Mesendoderm (in vitro differentiated cells): ENCODE data around the gene ARHGAP15.

Experiments
- DNase-seq: peaks from one replicate; pipeline ENCODE4 v3.0.0; 2013
- H2AK5ac ChIP-seq: 2 replicates; pipeline ENCODE4 v1.6.1; 2013; ENCODE audit warnings: low read length, inconsistent platforms
- H2BK120ac ChIP-seq: 2 replicates; pipeline ENCODE4 v1.6.1; 2013; ENCODE audit warnings: low read depth, mild to moderate bottlenecking, low read length, moderate library complexity, mixed read lengths
- H2BK15ac ChIP-seq: replicated peaks from 2 replicates; pipeline ENCODE4 v1.6.1; 2013; ENCODE audit warnings: low read depth, mild to moderate bottlenecking, moderate library complexity
- H2BK5ac ChIP-seq: 2 replicates; pipeline ENCODE4 v1.6.1; 2013; ENCODE audit warnings: low read length, inconsistent platforms
- H3K18ac ChIP-seq: 2 replicates; pipeline ENCODE4 v1.6.1; 2013; ENCODE audit warnings: mild to moderate bottlenecking, low read length, mixed read lengths
- H3K23ac ChIP-seq: one replicate; pipeline ENCODE4 v1.6.1; 2013; ENCODE audit warnings: low read length
- H3K27ac ChIP-seq: 2 replicates; pipeline ENCODE4 v1.5.1; 2013; ENCODE audit warnings: low read depth, mild to moderate bottlenecking, inconsistent platforms, low read length, moderate library complexity
- H3K27me3 ChIP-seq: 2 replicates; pipeline ENCODE4 v1.6.1; 2013; ENCODE audit warnings: low read length, control low read depth, mild to moderate bottlenecking, inconsistent platforms; ENCODE audit not compliant: insufficient read depth, poor library complexity
- H3K36me3 ChIP-seq: 2 replicates; pipeline ENCODE4 v1.6.1; 2013; ENCODE audit warnings: low read length, inconsistent platforms; ENCODE audit not compliant: control insufficient read depth, insufficient read depth
- H3K4ac ChIP-seq: one replicate; pipeline ENCODE4 v1.6.1; 2013; ENCODE audit warnings: low read depth, mild to moderate bottlenecking, low read length, moderate library complexity
- H3K4me1 ChIP-seq: 2 replicates; pipeline ENCODE4 v1.6.1; 2013; ENCODE audit warnings: low read depth, low read length, inconsistent platforms; ENCODE audit not compliant: control insufficient read depth
- H3K4me2 ChIP-seq: 2 replicates; pipeline ENCODE4 v1.6.1; 2013; ENCODE audit warnings: low read length
- H3K4me3 ChIP-seq: 2 replicates; pipeline ENCODE4 v1.5.1; 2013; ENCODE audit warnings: mild to moderate bottlenecking, low read length
- H3K56ac ChIP-seq: one replicate; pipeline ENCODE4 v1.6.1; 2013; ENCODE audit warnings: low read length
- H3K79me1 ChIP-seq: 2 replicates; pipeline ENCODE4 v1.6.1; 2013; ENCODE audit warnings: low read length, inconsistent platforms
- H3K79me2 ChIP-seq: 2 replicates; pipeline ENCODE4 v1.6.1; 2013; ENCODE audit warnings: mild to moderate bottlenecking, low read length; ENCODE audit not compliant: control insufficient read depth, insufficient read depth
- H3K9ac ChIP-seq: 2 replicates; pipeline ENCODE4 v1.6.1; 2013; ENCODE audit warnings: low read length, inconsistent platforms
- H4K5ac ChIP-seq: one replicate; pipeline ENCODE4 v1.6.1; 2013; ENCODE audit warnings: low read length
- H4K8ac ChIP-seq: one replicate; pipeline ENCODE4 v1.6.1; 2013; ENCODE audit warnings: low read depth, mild to moderate bottlenecking, control low read depth, low read length, moderate library complexity
- WGBS: extraction: QIAGEN DNeasy Blood & Tissue Kit; methylation state at CpG from one replicate; pipeline ENCODE4 v1.1.7; 2013; ENCODE audit warnings: low lambda C conversion rate, missing lambda C conversion rate; ENCODE audit not compliant: insufficient coverage; ENCODE audit errors: extremely low coverage; 5-methylcytosine and 5-hydroxymethylcytosine counted together

The ARHGAP15 gene

GRCh38 chr2:143356336-143356735 lies 227.1 kb downstream of the ARHGAP15 start:
- no peak overlapping the region for H3K18ac ChIP-seq
- H2BK15ac ChIP-seq, result no peak overlapping the region
- no CpG with 5 or more reads among the region's 3 CpGs for WGBS

GRCh38 chr2:143356736-143357446 lies 227.7 kb downstream of the ARHGAP15 start:
- H3K4me2 ChIP-seq, result no peak overlapping the region
- no peaks in the 10 kb centered on the region for H3K4me1 ChIP-seq
- no peak overlapping the region for H3K4ac ChIP-seq
- H3K79me2 ChIP-seq, result no peaks in the 10 kb centered on the region
- no peak overlapping the region for H2BK120ac ChIP-seq
- H3K9ac ChIP-seq, result no peak overlapping the region
- no peak overlapping the region for H3K18ac ChIP-seq
- no peak overlapping the region for H3K4me3 ChIP-seq
- H3K23ac ChIP-seq, result no peak overlapping the region
- no peak for DNase-seq
- H4K8ac ChIP-seq, result no peak overlapping the region
- H2BK15ac ChIP-seq, result no peak overlapping the region
- H3K27ac ChIP-seq, result no peak overlapping the region
- H3K56ac ChIP-seq, result no peak overlapping the region
- WGBS, result no CpG with 5 or more reads among the region's 6 CpGs
- H3K36me3 ChIP-seq, result no peaks in the 10 kb centered on the region
- no peak overlapping the region for H2BK5ac ChIP-seq
- no peak overlapping the region for H4K5ac ChIP-seq
- H3K27me3 ChIP-seq, result no peaks in the 10 kb centered on the region
- no peak overlapping the region for H2AK5ac ChIP-seq
- no peaks in the 10 kb centered on the region for H3K79me1 ChIP-seq

More at GRCh38 chr2:143356336-143356735, 227.1 kb downstream of the ARHGAP15 start:
- Histone ChIP-seq H3K36me3 (no peaks in the 10 kb centered on the region), H3K23ac (no peak overlapping the region), H3K4me3 (no peak overlapping the region), H3K27ac (no peak overlapping the region), H3K56ac (no peak overlapping the region), H3K4ac (no peak overlapping the region), H4K5ac (no peak overlapping the region), H4K8ac (no peak overlapping the region), H3K79me1 (no peaks in the 10 kb centered on the region), H2BK120ac (no peak overlapping the region), H3K4me2 (no peak overlapping the region), H3K79me2 (no peaks in the 10 kb centered on the region), H3K9ac (no peak overlapping the region), H2BK5ac (no peak overlapping the region), H2AK5ac (no peak overlapping the region), H3K4me1 (no peaks in the 10 kb centered on the region), H3K27me3 (no peaks in the 10 kb centered on the region)
- no peak for DNase-seq

- no peaks in the 10 kb centered on the region for H3K79me1 ChIP-seq
- no peak overlapping the region for H3K4ac ChIP-seq
- WGBS, result no CpG with 5 or more reads among the region's 2 CpGs
- no peaks in the 10 kb centered on the region for H3K79me2 ChIP-seq
- H4K5ac ChIP-seq, result no peak overlapping the region
- H2AK5ac ChIP-seq, result no peak overlapping the region
- no peak overlapping the region for H4K8ac ChIP-seq
- no peak overlapping the region for H3K18ac ChIP-seq
- DNase-seq, result no peak
- H3K56ac ChIP-seq, result no peak overlapping the region
- no peak overlapping the region for H3K4me3 ChIP-seq
- no peaks in the 10 kb centered on the region for H3K27me3 ChIP-seq
- no peak overlapping the region for H3K4me2 ChIP-seq
- H3K9ac ChIP-seq, result no peak overlapping the region
- H2BK15ac ChIP-seq, result no peak overlapping the region
- H3K23ac ChIP-seq, result no peak overlapping the region
- H3K36me3 ChIP-seq, result no peaks in the 10 kb centered on the region
- H3K4me1 ChIP-seq, result no peaks in the 10 kb centered on the region
- no peak overlapping the region for H3K27ac ChIP-seq
- no peak overlapping the region for H2BK120ac ChIP-seq
- H2BK5ac ChIP-seq, result no peak overlapping the region
These were observed 228.7 kb downstream of the ARHGAP15 start for GRCh38 chr2:143357966-143358365.

GRCh38 chr2:143361346-143361745 lies 232.1 kb downstream of the ARHGAP15 start:
- Histone ChIP-seq H3K36me3 (no peaks in the 10 kb centered on the region), H3K9ac (no peak overlapping the region), H3K4me2 (no peak overlapping the region), H3K56ac (no peak overlapping the region), H3K27ac (no peak overlapping the region), H2AK5ac (no peak overlapping the region), H3K4me3 (no peak overlapping the region), H3K23ac (no peak overlapping the region), H3K18ac (no peak overlapping the region), H3K4me1 (no peaks in the 10 kb centered on the region), H2BK15ac (no peak overlapping the region), H2BK120ac (no peak overlapping the region), H3K79me2 (no peaks in the 10 kb centered on the region), H2BK5ac (no peak overlapping the region), H3K27me3 (no peaks in the 10 kb centered on the region), H4K8ac (no peak overlapping the region), H3K4ac (no peak overlapping the region), H3K79me1 (no peaks in the 10 kb centered on the region), H4K5ac (no peak overlapping the region)
- WGBS, result no CpG with 5 or more reads among the region's 2 CpGs
- no peak for DNase-seq

- no peak overlapping the region for H3K23ac ChIP-seq
- H3K9ac ChIP-seq, result no peak overlapping the region
- H3K4me1 ChIP-seq, result no peaks in the 10 kb centered on the region
- H3K27me3 ChIP-seq, result no peaks in the 10 kb centered on the region
- no peak overlapping the region for H3K56ac ChIP-seq
- H3K4ac ChIP-seq, result no peak overlapping the region
- no peak overlapping the region for H4K8ac ChIP-seq
- no peaks in the 10 kb centered on the region for H3K36me3 ChIP-seq
- no peak overlapping the region for H3K4me3 ChIP-seq
- H2BK5ac ChIP-seq, result no peak overlapping the region
- WGBS, result no CpG with 5 or more reads among the region's 2 CpGs
- H4K5ac ChIP-seq, result no peak overlapping the region
- no peak overlapping the region for H2BK15ac ChIP-seq
- H2BK120ac ChIP-seq, result no peak overlapping the region
- H3K18ac ChIP-seq, result no peak overlapping the region
- no peak overlapping the region for H2AK5ac ChIP-seq
- H3K27ac ChIP-seq, result no peak overlapping the region
- no peaks in the 10 kb centered on the region for H3K79me1 ChIP-seq
- no peaks in the 10 kb centered on the region for H3K79me2 ChIP-seq
- DNase-seq, result no peak
- H3K4me2 ChIP-seq, result no peak overlapping the region
These were observed 242.4 kb downstream of the ARHGAP15 start for GRCh38 chr2:143371616-143372015.

GRCh38 chr2:143375384-143375880 lies 246.2 kb downstream of the ARHGAP15 start:
- Histone ChIP-seq H3K79me2 (no peaks in the 10 kb centered on the region), H3K18ac (no peak overlapping the region), H4K5ac (no peak overlapping the region)

More at GRCh38 chr2:143375384-143375880, 246.2 kb downstream of the ARHGAP15 start:
- Histone ChIP-seq H2AK5ac (no peak overlapping the region), H3K36me3 (no peaks in the 10 kb centered on the region), H3K23ac (no peak overlapping the region), H3K4me3 (no peak overlapping the region), H3K79me1 (no peaks in the 10 kb centered on the region), H3K27ac (no peak overlapping the region), H4K8ac (no peak overlapping the region), H2BK15ac (no peak overlapping the region), H3K56ac (no peak overlapping the region), H3K9ac (no peak overlapping the region), H3K4ac (no peak overlapping the region), H2BK120ac (no peak overlapping the region), H3K4me1 (no peaks in the 10 kb centered on the region), H3K4me2 (no peak overlapping the region), H3K27me3 (no peaks in the 10 kb centered on the region), H2BK5ac (no peak overlapping the region)
- WGBS, result no CpG with 5 or more reads among the region's 3 CpGs
- no peak for DNase-seq
